A673 (cell line): ENCODE results near the gene ASAP2. TPM values are rescaled to one million over a fixed set of nuclear protein-coding genes. Genes with fewer than 3 reads are reported as not detected.
A peak's percentile ranks its signal among the peaks of the same experiment; 100 is the strongest.

Experiments used
- BruUV-seq: library from RNA; stranded (reverse); fragments of 400-500 nt; replicated peaks from 2 replicates; lab custom pipeline; 2021; lab: Mats Ljungman, UMichigan
- CTCF ChIA-PET: fragments of 300-600 bp; sonication (Branson Sonifier 250); formaldehyde crosslinking; loops from one replicate; lab custom pipeline; 2022; ENCODE audit warnings: antibody characterized with exemption; lab: Charles Lee
- POLR2A ChIA-PET: fragments of 300-600 bp; sonication (Branson Sonifier 250); formaldehyde crosslinking; loops from one replicate; lab custom pipeline; 2022; ENCODE audit warnings: antibody characterized with exemption; ENCODE audit not compliant: low non-redundant PET; lab: Charles Lee
- DNase-seq: peaks from one replicate; pipeline ENCODE4 v3.0.0-alpha.2; 2015; ENCODE audit warnings: low spot score
- H3K27ac ChIP-seq: fragments of 200-600 bp; sonication (generic); 2 replicates; pipeline ENCODE4 v1.5.1; 2016; ENCODE audit warnings: mixed run types, low read depth, mild to moderate bottlenecking, mixed read lengths, antibody characterized with exemption, low read length; ENCODE audit not compliant: poor library complexity, severe bottlenecking
- H3K27me3 ChIP-seq: fragments of 200-600 bp; sonication (generic); replicated peaks from 2 replicates; pipeline ENCODE4 v1.6.1; 2017; ENCODE audit warnings: mixed run types, low read depth, mild to moderate bottlenecking, mixed read lengths, antibody characterized with exemption, low read length; ENCODE audit not compliant: insufficient read depth, poor library complexity
- H3K36me3 ChIP-seq: fragments of 200-600 bp; sonication (generic); 2 replicates; pipeline ENCODE4 v1.6.1; 2016; ENCODE audit warnings: mixed run types, mild to moderate bottlenecking, mixed read lengths, antibody characterized with exemption, low read length; ENCODE audit not compliant: insufficient read depth, poor library complexity, severe bottlenecking
- H3K4me1 ChIP-seq: fragments of 200-600 bp; sonication (generic); 2 replicates; pipeline ENCODE4 v1.6.1; 2017; ENCODE audit warnings: mixed run types, mild to moderate bottlenecking, mixed read lengths, antibody characterized with exemption, low read length; ENCODE audit not compliant: insufficient read depth, poor library complexity, severe bottlenecking
- H3K4me3 ChIP-seq: fragments of 200-600 bp; sonication (generic); 2 replicates; pipeline ENCODE4 v1.5.1; 2016; ENCODE audit warnings: low read depth, mixed run types, mild to moderate bottlenecking, mixed read lengths, low read length; ENCODE audit not compliant: poor library complexity, severe bottlenecking
- H3K9me3 ChIP-seq: fragments of 200-600 bp; sonication (generic); 2 replicates; pipeline ENCODE4 v1.6.1; 2016; ENCODE audit warnings: mixed run types, low read depth, mild to moderate bottlenecking, mixed read lengths, antibody characterized with exemption, low read length; ENCODE audit not compliant: poor library complexity, severe bottlenecking
- EZH2 ChIP-seq: fragments of 200-600 bp; sonication (generic); IDR thresholded peaks from 2 replicates; pipeline ENCODE4 v1.6.1; 2017; ENCODE audit warnings: borderline replicate concordance, low read depth, mild to moderate bottlenecking, mixed read lengths, antibody characterized with exemption, low read length; ENCODE audit not compliant: poor library complexity, severe bottlenecking
- intact Hi-C: fragments of 100-400 bp; cut with micrococcal nuclease; formaldehyde crosslinking; loops from one replicate; pipeline ENCODE4 v1.10.0; 2022; ENCODE audit not compliant: unreplicated experiment
- total RNA-seq: library from RNA; stranded (reverse); gene quantifications from 2 replicates; pipeline ENCODE4 v1.2.3, GENCODE V29; 2021
- TF ChIP-seq, protein P1 (sequence below): fragments of 300-800, 200-600 bp; sonication (generic); conservative IDR thresholded peaks from 2 replicates; pipeline ENCODE4 v1.5.1; 2017; ENCODE audit warnings: low read depth, mild to moderate bottlenecking, antibody characterized with exemption, low read length, moderate library complexity, mixed read lengths

Gene ASAP2
- total RNA-seq, 1 experiment from 2014 or later: 46.8 TPM

DNA sequence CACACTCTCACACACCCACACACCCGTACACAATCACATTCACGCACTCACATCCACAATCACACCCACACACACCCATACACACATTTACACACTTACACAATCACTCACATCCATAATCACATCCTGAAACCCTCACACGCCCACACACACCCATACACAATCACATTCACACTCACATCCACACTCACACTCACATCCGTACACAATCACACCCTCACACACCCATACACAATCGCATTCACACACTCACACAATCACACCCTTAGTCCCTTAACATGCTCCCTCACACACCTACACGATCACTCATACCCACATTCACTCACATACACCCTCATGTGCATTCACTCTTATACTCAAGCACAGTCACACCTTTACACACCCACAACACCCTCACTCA is 110.9 kb downstream of the ASAP2 start:
- no TSS peak for BruUV-seq
- TF ChIP-seq, protein P1, sequence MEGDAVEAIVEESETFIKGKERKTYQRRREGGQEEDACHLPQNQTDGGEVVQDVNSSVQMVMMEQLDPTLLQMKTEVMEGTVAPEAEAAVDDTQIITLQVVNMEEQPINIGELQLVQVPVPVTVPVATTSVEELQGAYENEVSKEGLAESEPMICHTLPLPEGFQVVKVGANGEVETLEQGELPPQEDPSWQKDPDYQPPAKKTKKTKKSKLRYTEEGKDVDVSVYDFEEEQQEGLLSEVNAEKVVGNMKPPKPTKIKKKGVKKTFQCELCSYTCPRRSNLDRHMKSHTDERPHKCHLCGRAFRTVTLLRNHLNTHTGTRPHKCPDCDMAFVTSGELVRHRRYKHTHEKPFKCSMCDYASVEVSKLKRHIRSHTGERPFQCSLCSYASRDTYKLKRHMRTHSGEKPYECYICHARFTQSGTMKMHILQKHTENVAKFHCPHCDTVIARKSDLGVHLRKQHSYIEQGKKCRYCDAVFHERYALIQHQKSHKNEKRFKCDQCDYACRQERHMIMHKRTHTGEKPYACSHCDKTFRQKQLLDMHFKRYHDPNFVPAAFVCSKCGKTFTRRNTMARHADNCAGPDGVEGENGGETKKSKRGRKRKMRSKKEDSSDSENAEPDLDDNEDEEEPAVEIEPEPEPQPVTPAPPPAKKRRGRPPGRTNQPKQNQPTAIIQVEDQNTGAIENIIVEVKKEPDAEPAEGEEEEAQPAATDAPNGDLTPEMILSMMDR: no peak
- no peak for TF ChIP-seq EZH2
- intact Hi-C loops: no loop called here
- no peaks in the 10 kb centered on the region for H3K4me1 ChIP-seq
- no peak for DNase-seq
- ChIA-PET CTCF (no interaction called here), POLR2A (no interaction called here)
- no peaks in the 10 kb centered on the region for H3K9me3 ChIP-seq
- H3K27me3 ChIP-seq: no peaks in the 10 kb centered on the region
- no peak overlapping the region for H3K4me3 ChIP-seq
- no peak overlapping the region for H3K27ac ChIP-seq
- no peaks in the 10 kb centered on the region for H3K36me3 ChIP-seq

DNA sequence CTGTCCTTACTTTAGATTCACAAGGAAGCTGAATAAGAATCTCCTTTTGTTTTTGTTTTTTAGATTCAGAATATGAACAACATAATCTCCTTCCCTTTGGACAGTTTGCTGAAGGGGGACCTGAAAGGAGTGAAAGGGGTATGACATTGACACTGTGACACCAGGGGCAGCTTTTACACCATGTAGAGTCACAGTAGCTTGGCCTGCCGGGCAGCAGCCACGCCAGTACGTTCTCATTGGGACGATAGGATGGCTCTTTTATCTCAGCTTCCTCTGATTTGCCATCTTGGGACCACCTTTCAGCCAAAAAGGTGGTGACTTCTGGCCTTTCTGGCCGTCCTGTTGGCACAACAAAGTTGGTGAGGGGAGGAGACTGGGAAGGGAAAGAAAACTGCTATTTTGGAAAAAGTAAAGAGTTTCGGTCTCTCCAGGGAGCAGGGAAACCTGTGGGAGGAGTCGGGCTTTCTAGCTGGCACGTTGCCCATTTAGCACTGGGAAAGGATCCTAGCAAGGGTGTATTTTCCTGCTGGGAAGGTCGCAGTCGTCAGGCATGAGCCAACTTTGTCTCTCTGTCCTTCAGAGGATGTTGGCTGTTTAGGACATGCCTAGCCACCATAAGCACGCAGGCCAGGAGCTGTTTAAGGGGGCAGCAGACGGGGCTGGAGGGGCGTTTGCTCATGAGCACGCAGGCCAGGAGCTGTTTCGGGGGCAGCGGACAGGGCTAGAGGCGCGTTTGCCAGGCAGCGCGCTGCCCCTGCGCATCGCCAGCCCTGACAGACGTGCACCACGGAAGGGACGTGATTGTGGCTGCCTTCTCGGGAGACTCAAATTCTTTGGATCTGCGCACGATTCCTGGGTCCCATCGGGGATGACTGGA is 112.1 kb downstream of the ASAP2 start:
- peak; percentile 27 for DNase-seq
- ChIA-PET CTCF (interaction anchor here (0.5 to 0.6 kb wide), 2 partner anchors 15 to 450 kb away, joined by 4 to 5 read pairs; no protein-coding TSS in a partner anchor), POLR2A (no interaction called here)
- Histone ChIP-seq H3K27me3 (no peaks in the 10 kb centered on the region), H3K36me3 (no peaks in the 10 kb centered on the region), H3K9me3 (no peaks in the 10 kb centered on the region), H3K4me1 (no peaks in the 10 kb centered on the region), H3K27ac (no peak overlapping the region), H3K4me3 (no peak overlapping the region)
- TF ChIP-seq EZH2: no peak
- TF ChIP-seq, protein P1: no peak
- no TSS peak for BruUV-seq
- intact Hi-C loops: no loop called here

DNA sequence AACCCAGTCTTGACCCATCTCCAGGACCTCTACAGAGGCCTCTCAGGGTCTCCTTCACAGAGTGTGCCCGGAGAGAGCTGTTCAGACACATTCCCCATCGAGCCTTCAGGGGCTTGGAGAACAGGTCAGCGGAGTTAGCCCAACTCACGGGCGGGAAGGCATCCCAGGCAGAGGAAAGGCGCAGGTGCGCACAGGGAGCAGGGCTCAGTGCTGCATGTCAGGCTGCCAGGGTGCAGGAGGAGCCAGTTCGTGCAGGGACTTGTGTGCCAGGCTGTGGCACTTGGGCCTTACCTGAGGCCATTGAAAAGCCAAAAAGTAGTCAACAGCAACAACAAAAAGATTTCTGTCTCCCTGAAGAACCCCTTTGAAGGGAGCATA is 112.7 kb downstream of the ASAP2 start:
- no peak for DNase-seq
- Histone ChIP-seq H3K27me3 (no peaks in the 10 kb centered on the region), H3K36me3 (peaks cover 2% of the 10 kb centered on the region), H3K4me1 (no peaks in the 10 kb centered on the region), H3K4me3 (no peak overlapping the region), H3K9me3 (no peaks in the 10 kb centered on the region), H3K27ac (no peak overlapping the region)
- TF ChIP-seq, protein P1: no peak
- TF ChIP-seq EZH2: no peak
- intact Hi-C loops: no loop called here
- no TSS peak for BruUV-seq
- ChIA-PET POLR2A (no interaction called here), CTCF (interaction anchor here (0.6 kb wide), 1 partner anchor 451 kb away, joined by 5 read pairs; no protein-coding TSS in a partner anchor)
